Fibroblast of mammary gland (primary cell): ENCODE measurements around the gene MAMDC4.

Experiments used
- DNase-seq: peaks from one replicate; pipeline ENCODE4 v3.0.0-alpha.2; 2010; ENCODE audit warnings: low read depth
- H3K4me3 ChIP-seq: 2 replicates; pipeline ENCODE4 v1.5.1; 2011; ENCODE audit warnings: low read depth, mild to moderate bottlenecking, low read length, moderate library complexity; ENCODE audit not compliant: control insufficient read depth
- CTCF ChIP-seq: conservative IDR thresholded peaks from 2 replicates; pipeline ENCODE4 v1.5.1; 2011; ENCODE audit warnings: low read depth, low read length, inconsistent platforms; ENCODE audit not compliant: control insufficient read depth, insufficient read depth

Gene MAMDC4

GRCh38 chr9:136855461-136856078, 3.4 kb downstream of the MAMDC4 start:
- H3K4me3 ChIP-seq = no peak overlapping the region
- TF ChIP-seq CTCF = no peak
- no peak for DNase-seq

GRCh38 chr9:136856079-136856476, 3.9 kb downstream of the MAMDC4 start:
- no peak for DNase-seq
- no peak overlapping the region for H3K4me3 ChIP-seq
- no peak for TF ChIP-seq CTCF

GRCh38 chr9:136856541-136857141, 4.5 kb downstream of the MAMDC4 start:
- no peak overlapping the region for H3K4me3 ChIP-seq
- TF ChIP-seq CTCF = no peak
- no peak for DNase-seq

GRCh38 chr9:136857166-136857565, 5.0 kb downstream of the MAMDC4 start:
- no peak overlapping the region for H3K4me3 ChIP-seq
- TF ChIP-seq CTCF = no peak
- no peak for DNase-seq

- no peak for TF ChIP-seq CTCF
- no peak overlapping the region for H3K4me3 ChIP-seq
- no peak for DNase-seq
These were observed 5.7 kb downstream of the MAMDC4 start for GRCh38 chr9:136857581-136858412.

- no peak for TF ChIP-seq CTCF
- DNase-seq = no peak
- no peak overlapping the region for H3K4me3 ChIP-seq
These were observed 6.3 kb downstream of the MAMDC4 start for GRCh38 chr9:136858452-136858843.
